ENCODE results near the gene TDO2.
"Not testable (repeated sequence)": the region's sequence is repeated elsewhere in the genome, so short reads cannot be mapped to it uniquely, and the experiment has no call there.

TDO2 gene

DNA sequence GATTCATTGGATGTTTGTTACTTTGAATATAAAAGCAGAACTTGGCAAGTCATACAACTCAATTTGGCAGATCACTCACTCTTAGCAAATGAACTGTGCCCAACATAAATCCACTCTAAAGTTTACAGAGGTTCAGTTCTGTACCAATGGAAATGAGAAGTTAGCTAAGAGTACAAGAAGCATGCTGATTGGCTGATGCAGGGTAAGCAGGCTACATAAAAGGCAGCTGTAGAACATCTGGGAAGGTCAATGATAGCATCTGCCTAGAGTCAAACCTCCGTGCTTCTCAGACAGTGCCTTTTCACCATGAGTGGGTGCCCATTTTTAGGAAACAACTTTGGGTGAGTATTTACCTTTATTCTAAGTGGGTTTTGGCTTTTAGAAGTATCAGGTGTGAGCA, at the start of gene TDO2:
Gene TDO2 (plus strand): TSS at position 244 of the 400 bp plus-strand sequence. CDS start 63 bp downstream, at position 307.
- no peak for DNase-seq

DNA sequence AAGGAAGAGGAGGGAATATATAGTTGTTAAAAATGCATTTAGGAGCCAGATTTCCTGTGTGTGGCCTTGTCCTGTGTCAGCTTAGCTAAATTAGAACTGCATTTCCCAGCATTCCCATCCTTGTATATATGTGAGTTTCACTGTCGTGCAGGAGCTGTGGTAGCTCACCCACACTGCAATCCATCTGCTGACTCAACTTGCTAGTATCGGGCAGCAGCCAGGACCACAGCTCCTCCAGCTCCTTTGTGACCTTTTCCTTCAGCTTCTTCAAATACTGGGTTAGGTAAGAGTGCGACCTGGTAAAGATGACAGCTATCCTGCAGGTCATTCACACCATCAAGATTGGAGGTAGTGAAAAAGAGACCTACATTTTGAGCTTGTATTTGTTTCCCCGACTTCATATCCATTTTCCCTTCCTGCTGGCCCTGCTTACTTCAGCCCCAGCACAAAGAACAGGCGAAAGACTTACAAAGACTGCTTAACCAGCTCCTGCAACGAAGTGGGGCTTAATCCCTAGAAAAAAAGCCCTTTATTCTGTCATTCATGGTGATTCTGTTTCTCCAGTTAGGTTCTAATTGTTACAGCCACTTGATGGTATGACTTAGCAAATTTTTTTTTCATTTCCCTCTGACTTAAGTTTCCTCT, 48.8 kb upstream of the TDO2 start:
- DNase-seq, result no peak

DNA sequence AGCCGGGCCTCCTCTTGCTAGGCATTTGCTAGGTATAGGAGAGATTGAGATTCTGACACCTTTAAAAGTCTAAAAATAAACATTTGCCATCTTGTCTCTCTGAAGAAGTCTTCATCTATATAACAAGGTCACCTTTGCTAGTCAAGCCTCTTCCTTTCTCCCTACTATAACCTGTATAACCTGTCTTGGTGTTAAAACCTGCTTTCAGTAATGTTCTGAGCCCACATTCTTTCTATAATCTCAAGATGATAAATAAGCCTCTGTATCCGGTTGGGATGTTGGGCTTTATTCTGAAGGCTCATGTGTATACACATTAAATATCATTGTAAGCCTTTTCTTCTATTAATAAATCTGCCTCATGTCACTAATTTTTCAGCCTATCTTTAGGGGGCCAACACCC, 47.6 kb upstream of the TDO2 start:
- no peak for DNase-seq

DNA sequence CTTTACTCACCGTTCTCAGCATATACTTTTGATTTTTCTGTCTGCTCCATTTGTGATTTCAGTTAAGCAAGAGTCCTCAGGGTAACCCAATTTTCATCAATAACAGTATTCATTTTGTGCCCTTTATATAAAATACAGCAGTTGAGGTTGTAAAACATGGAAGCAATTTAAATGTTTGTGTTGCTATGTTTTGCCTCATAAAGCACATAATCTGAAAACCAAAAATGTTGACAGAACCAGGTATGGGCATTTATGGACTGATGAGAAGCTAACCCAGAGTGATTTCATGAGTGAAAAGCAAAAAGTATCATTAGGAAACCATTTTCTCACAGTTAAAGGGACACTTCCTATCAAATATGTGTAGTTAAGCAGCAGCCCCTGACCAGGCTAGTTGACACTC, 37.3 kb upstream of the TDO2 start, which contains the start of gene ASIC5:
Gene ASIC5 (minus strand): TSS at position 101 of the 400 bp plus-strand sequence. CDS start 51 bp downstream, at position 50.
- DNase-seq, result no peak

DNA sequence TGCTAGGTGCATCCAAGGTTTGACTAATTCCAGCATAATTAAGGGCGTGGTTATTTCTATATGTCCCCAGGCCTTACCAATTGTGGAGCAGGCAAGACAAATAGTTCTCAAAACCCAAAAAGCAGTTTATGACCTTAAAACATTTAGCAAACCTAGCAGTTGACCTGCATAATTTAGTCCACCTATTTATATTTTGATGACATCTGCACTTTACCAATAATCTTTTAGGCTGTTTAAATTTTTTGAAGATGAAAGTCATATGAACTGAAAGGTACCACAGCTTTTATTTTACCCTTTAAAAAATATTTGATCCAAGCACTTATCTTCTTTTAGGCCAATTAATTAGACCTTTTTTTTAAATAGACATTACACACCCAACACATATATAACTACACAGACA, 27.6 kb upstream of the TDO2 start:
- DNase-seq, result no peak

DNA sequence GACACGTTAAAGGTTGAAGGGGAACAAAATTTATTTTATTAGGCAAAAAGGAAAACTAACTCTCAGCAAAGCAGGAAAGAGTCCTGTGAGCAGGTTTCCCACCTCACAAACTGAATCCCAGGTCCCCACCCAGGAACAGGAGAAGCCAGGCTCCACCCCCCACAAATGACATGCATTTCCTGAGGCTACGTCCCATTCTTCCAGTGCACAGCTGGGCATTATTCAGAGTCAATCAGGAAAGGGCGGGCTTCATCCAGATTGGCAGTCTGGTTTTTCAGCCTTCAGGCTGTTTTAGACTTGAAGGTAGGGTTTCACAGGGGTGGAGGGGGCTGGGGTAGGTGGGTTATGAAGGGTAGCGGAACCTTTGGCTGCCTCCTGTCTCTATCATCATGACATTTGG, 25.5 kb upstream of the TDO2 start:
- no peak for DNase-seq

DNA sequence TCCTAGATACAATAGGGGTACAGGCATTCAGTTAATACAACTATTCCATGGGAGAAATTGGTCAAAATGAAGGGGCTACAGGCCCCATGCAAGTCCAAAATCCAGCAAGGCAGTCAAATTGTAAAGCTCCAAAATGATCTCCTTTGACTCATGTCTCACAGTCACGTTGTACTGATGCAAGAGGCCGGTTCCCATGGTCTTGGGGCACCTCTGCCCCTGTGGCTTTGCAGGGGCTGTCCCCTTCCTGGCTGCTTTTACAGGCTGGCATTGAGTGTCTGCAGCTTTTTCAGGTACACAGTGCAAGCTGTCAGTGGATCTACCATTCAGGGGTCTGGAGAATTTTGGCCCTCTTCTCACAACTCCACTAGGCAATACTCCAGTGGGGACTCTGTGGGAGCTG, 24.9 kb upstream of the TDO2 start:
- DNase-seq, result no peak

DNA sequence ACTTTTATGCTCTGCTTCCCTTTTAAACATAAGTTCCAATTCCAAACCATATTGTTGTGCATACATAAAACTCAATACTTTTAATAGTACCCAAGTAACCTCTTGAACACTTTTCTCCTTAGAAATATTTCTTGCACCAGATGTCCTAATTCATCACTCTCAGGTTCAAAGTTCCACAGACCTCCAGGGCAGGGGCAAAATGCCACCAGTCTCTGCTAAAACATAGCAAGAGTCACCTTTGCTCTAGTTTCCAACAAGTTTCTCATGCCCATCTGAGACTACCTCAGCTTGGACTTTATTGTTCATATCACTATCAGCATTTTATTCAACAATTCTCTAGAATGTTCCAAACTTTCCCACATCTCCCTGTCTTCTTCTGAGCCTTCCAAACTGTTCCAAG, 23.7 kb upstream of the TDO2 start:
- no peak for DNase-seq

DNA sequence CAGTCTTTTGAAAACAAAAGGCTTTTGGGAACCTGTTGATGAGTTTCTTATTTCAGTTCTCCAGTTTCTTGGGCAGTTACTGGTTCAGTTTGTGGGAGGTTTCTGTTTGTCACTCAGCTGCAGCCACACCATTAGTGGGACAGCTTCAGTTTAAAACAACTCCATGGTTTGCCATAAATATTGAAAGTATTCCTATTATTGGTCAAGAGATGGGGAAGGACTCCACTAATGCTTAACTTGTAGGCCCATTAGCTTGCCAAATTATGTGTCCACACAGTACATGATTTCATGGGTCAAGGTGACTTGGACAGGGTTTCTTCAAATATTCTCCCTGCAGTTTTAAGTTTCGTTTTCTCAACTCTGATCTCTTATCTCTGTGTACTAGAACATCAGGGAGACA, 21.9 kb upstream of the TDO2 start:
- DNase-seq, result no peak

DNA sequence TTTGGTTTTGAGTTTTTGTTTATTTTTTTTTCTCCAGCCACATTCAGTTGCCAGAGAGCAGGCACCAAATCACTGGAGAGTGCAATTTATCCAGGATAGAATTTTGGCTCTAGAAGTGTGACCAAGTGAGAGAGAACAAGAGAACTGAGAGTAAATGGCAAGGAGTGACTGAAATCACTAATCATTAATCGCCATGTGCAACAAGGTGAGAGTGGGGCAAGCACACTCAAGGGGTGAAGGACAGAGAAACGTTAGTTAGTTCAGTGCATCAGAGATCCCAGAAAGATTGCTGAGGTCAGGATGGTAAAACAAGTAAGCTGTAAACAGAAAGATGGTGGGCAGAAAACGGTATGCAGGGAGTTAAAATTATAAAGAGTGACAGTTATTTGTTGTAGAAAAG, 19.6 kb upstream of the TDO2 start:
- DNase-seq, result no peak

DNA sequence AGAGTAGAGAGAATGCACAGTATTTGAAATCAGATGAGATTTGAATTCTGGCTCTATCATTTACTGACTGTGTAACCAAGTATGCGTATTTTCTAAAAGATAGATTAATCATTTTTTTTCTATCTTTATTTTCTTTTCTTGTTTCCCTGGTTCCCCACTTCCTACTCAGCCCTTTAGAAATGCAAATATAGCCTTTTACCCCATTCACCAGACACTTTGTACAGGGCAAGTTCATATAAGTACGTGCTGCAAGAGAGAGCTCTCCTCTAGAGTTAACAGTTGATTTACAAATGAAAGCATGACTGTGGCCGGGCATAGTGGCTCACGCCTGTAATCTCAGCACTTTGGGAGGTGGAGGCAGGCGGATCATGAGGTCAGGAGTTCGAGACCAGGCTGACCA, 17.8 kb upstream of the TDO2 start:
- no peak for DNase-seq

DNA sequence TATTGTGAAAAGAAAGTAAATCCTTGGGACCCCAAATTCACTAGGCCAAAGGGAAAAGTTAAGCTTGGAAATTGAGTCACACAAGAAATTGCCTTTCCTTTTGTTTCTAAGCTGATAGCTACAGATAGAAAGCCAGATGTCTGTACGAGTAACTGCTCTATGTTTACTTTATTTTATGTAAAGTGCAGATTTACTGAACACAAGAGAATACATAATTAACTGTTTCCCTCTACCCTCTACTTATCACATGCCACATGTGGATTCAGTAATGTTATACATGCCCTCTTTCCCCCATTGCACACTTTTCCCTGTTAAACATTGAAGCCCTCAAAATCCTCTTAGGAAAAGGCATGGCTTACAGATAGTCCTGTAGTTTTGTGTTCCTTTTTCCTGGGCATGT, 16.5 kb upstream of the TDO2 start:
- DNase-seq, result no peak

DNA sequence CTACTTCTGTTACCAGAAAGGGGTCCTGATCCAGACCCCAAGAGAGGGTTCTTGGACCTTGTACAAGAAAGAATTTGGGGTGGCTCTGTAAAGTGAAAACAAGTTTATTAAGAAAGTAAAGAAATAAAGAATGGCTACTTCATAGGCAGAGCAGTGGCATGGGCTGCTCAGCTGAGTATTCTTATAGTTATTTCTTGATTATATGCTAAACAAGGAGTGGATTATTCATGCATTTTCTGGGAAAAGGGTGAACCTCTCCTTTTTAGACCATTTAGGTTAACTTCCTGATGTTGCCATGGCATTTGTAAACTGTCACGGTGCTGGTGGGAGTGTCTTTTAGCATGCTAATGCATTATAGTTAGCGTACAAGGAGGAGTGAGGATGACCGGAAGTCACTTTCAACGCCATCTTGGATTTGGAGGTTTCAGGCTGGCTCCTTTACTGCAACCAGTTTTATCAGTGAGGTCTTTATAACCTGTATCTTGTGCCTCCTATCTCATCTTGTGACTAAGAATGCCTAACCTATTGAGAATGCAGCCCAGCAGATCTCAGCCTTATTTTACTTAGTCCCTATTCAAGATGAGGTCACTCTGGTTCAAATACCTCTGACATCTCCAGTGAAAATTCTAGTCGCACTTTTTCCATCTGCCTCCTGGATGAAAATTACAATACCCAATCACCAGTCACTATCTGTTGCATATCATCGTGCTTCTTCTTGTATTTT, 15.5 kb upstream of the TDO2 start:
- no peak for DNase-seq

DNA sequence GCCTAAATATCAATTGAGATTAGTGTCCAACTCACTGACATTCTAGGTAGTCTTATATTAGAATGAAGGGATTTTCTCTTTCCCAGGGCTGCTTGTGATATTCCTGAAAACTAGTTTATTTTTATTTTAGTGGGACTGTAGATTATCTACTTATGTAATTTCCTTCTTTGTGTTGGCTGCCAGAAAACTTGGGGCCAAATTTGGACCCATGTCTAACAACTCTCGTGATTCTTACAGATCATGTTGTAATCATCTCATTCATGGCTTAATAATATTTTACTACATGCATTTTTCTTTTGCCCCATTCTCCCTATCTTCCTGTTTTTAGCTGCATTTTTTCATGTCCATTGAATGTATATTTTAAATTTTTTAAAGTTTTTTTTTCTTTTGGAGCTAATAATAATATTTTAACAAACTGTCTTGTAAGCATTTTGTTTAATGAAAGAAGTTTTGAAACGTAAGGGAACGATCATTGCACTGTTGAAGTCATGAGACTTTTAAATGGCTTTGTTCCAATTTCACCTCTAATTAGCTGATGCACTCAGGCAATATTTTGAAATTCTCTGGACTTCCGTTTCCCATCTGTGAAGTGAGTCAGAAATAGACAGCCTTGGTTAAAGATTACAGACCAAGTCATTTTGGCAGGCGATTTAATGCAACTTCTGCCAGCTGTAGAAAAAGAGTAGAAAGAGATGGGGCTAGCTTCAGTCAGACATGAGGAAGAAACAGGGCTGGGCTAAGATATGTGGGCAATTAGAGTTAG, 14.3 kb upstream of the TDO2 start:
- no peak for DNase-seq

DNA sequence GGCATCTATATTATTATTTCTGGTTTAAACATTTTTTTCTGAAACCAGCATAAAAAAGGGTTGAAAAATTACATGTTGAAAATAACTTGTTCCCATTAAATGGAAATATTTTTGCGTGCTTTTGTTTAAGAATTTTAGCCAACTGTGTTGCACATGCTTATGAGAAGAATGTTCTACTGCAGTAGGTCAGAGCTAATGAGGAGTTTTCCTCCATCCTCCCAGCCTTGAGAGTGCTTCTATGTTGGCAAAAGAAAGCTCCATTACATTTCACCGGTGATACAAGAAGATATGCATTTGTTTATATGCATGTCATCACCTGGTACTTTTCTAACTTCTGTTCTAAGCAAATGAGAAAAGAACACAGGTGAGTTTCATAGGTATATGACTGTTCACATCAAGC, 13.6 kb upstream of the TDO2 start:
- no peak for DNase-seq

DNA sequence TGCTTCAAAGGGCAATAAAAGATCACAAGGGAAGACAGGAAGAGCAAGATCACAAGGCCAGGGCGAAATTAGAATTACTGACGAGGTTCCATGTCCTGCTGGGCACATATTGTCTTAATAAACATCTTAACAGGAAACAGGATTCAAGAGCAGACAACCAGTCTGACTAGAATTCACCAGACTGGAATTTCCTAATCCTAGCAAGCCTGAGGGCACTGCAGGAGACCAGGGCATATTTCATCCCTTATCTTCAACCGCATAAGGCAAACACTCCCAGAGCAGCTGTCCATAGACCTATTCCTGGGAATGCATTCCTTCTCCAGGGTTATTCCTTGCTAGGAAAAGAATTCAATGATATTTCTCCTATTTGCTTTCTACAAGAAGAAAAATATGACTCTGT, 12.4 kb upstream of the TDO2 start:
- DNase-seq, result no peak

DNA sequence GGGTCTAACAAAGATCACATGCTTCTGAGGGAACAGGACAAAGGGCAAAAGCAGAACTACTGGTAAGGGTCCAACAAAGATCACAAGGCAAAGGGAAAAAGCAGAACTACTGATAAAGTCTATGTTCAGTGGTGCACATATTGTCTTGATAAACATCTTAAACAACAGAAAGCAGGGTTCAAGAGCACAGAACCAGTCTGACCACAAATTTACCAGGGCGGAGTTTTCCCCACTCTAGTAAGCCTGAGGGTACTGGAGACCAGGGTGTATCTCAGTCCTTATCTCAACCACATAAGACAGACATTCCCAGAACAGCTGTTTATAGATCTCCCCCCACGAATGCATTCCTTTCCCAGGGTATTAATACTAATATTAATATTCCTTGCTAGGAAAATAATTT, 5.1 kb upstream of the TDO2 start:
- DNase-seq, result not testable (repeated sequence)

DNA sequence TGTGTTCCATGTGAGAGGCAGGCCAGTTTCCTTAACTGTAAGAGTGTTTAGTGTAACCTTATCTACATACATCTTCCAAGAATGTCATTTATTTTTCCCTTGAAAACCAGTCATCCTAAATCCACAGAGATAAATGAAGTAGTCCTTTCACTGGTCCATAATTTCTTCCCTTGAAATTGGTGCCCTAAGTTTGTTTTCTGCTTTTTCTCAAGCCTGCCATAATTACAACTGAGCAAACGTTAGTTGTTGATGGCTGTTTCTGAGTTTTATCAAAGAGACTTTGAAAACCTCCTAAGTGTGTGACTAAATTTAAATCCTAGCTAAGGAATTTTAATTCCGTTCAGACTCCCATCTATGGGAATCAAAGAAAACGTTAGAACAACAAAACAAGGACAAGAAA, 3.6 kb upstream of the TDO2 start:
- DNase-seq, result no peak

DNA sequence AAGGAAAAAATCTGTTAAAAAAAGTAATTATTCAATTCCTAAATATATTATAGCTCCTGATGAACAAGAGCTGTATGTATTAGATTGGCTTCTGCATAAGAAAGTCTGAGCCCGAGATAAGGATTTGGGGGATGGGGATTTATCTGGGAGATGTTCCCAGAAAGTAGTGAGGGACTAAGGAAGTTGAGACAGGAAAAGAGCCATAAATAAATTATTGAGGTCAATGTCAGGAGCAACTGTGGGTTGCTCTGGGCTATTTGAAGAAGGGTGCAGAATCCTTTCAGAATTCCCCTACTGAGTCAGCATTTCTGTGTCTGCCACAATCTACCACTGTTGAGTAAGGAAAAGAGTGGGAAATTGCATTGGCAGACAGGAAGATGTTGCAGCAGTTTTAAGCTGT, 3.1 kb upstream of the TDO2 start:
- no peak for DNase-seq

DNA sequence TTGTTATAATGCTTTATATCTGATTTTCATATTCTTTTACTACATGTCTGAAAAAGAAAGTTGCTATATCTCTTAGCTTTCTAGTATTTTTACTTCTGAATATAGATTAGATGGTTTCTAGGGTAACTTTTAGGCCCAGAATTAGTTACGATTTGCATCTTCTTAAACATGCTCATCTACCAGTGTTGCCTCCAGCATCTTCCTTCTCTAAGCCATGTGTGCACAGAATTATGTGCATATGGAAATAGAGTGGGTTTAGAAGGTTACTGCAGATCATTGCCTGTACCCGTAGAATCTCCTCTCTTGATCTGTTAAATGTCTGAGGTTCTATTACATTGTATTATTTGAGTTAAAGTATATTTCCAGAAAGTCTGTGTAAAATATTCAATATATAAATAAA, 2.5 kb upstream of the TDO2 start:
- DNase-seq, result no peak

DNA sequence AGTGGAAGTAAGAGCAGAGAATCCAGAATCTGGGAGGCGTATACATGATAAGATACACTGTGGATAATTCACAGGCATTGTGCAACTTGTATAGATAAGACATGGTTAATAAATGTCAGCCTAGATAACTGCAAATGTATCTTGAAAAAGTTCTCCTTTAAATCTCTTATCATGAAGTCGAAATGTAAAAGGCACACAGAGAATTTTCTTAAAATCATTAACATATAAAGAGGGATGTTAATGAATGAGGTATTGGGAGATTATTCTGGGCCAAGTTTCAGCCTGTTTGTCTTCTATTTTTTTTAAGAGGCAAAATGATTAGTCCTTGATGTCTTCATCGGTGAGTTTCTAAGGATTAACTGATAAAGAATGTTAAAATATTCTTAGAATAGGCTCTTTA, 835 bp downstream of the TDO2 start:
- no peak for DNase-seq

DNA sequence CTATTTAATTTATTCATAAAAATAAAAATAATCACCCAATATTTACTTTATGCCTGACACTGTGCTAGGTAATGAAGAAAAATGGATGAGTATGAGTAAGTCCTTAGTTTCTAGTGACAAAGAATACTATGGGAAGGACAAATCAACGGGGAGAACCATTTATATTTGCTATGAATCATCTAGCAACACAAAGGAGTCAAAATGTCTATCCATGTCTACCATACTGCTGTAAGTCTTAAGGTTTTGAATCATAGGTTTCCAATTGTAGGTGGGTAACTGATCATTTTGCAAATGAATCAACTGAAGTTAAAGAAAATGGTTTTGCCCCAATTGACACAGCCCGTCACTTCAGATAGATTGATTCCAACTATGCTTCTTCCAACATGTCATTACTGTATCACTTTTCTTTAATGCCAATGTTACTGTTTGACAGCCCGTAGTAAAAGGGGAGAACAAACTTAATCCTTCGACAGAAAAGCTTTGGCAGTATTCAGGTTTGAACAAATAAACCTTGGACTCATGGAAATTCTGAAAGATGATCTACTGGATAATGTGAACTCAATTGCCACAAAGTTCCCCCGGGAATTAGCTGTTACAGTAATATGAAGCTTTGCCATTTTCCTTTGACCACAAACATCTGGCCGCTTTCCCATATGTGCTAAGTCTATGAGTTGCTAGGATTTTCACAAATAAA, 3.2 kb downstream of the TDO2 start:
- no peak for DNase-seq

DNA sequence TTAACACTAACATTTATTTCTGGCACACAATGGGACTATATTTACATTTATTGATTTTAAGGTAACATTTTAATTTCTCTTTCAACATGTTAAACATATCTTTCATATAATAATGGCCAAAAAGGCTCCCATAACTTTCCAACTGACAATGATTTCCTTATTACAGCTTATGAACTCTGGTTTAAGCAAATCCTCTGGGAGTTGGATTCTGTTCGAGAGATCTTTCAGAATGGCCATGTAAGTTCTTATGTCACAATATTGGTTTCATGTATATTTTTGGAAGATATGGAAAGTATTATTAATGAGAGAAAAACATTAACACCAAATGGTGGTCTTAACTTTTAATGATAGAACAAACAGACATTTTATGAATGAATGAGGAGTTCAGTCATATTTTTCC, 4.1 kb downstream of the TDO2 start:
- DNase-seq, result no peak
